ENCODE data around the gene DEPDC7.

- no peak for TF ChIP-seq CTCF (IDR thresholded peaks at IDR 0.05; ENCODE audit: low read depth, low read length, missing input control)
- TF ChIP-seq, protein P1, sequence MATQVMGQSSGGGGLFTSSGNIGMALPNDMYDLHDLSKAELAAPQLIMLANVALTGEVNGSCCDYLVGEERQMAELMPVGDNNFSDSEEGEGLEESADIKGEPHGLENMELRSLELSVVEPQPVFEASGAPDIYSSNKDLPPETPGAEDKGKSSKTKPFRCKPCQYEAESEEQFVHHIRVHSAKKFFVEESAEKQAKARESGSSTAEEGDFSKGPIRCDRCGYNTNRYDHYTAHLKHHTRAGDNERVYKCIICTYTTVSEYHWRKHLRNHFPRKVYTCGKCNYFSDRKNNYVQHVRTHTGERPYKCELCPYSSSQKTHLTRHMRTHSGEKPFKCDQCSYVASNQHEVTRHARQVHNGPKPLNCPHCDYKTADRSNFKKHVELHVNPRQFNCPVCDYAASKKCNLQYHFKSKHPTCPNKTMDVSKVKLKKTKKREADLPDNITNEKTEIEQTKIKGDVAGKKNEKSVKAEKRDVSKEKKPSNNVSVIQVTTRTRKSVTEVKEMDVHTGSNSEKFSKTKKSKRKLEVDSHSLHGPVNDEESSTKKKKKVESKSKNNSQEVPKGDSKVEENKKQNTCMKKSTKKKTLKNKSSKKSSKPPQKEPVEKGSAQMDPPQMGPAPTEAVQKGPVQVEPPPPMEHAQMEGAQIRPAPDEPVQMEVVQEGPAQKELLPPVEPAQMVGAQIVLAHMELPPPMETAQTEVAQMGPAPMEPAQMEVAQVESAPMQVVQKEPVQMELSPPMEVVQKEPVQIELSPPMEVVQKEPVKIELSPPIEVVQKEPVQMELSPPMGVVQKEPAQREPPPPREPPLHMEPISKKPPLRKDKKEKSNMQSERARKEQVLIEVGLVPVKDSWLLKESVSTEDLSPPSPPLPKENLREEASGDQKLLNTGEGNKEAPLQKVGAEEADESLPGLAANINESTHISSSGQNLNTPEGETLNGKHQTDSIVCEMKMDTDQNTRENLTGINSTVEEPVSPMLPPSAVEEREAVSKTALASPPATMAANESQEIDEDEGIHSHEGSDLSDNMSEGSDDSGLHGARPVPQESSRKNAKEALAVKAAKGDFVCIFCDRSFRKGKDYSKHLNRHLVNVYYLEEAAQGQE (IDR thresholded peaks at IDR 0.05) = no peak
- TF ChIP-seq JUND (IDR thresholded peaks at IDR 0.05) = no peak
- no peak for TF ChIP-seq YY1 (IDR thresholded peaks at IDR 0.05)
- TF ChIP-seq SP1 (IDR thresholded peaks at IDR 0.05) = no peak
- TF ChIP-seq, protein P2, sequence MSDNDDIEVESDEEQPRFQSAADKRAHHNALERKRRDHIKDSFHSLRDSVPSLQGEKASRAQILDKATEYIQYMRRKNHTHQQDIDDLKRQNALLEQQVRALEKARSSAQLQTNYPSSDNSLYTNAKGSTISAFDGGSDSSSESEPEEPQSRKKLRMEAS (IDR thresholded peaks at IDR 0.05) = no peak
- no peak for TF ChIP-seq RAD21 (IDR thresholded peaks at IDR 0.05)
- TF ChIP-seq HNF4G (IDR thresholded peaks at IDR 0.05) = no peak
- TF ChIP-seq ATF3 (IDR thresholded peaks at IDR 0.05) = no peak
- TF ChIP-seq FOXA1 (IDR thresholded peaks at IDR 0.05) = no peak
These were observed 56.8 kb downstream of the DEPDC7 start for GRCh38 chr11:33072465-33072864.

Measured in liver (tissue), 3 donors.